ENCODE results near the gene F11R. TPM values are rescaled to one million over a fixed set of nuclear protein-coding genes. Genes with fewer than 3 reads are reported as not detected.
A peak's percentile ranks its signal among the peaks of the same experiment; 100 is the strongest.
"Not testable (repeated sequence)": the region's sequence is repeated elsewhere in the genome, so short reads cannot be mapped to it uniquely, and the experiment has no call there.

F11R gene
- total RNA-seq, 1 experiment from 2014 or later: 69.2 TPM

DNA sequence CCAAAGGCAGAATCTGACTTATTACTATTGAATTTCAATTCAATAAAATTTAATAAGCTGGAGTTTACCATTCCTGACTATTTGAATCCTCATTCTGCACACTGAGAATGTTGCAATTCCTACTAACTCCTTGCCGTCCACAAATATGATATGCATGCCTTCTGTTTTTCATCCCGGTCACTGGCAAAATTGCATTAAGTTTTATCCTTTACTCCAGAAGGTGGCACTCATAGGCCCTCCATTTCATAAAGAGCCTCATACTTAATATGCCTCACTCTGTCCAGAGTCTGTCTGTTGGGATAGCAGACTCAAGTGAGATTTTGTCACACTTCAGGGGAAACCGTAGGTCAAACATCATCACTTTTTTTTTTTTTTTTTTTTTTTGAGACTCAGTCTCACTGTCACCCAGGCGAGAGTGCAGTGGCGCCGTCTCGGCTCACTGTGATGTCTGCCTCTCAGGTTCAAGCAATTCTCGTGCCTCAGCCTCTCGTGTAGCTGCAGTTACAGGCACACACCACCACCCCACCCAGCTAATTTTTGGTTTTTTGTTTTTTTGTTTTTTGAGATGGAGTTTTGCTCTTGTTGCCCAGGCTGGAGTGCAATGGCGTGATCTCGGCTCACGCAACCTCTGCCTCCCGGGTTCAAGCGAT lies 27.3 kb downstream of the F11R start:
- no TSS peak for BruUV-seq (replicated peaks)
- no peak overlapping the region for H3K4me2 ChIP-seq (ENCODE audit: low read length)
- peaks cover 18% of the 10 kb centered on the region for H3F3A ChIP-seq (ENCODE audit: low read length, unreplicated experiment)
- H3K79me2 ChIP-seq (ENCODE audit: low read length): no peaks in the 10 kb centered on the region
- H3K27me3 ChIP-seq (ENCODE audit: low read length): no peaks in the 10 kb centered on the region
- H3K4me1 ChIP-seq (ENCODE audit: insufficient read depth, low read length): peaks cover 42% of the 10 kb centered on the region
- no peak overlapping the region for H3K4me3 ChIP-seq (ENCODE audit: low read length)
- H3K9me2 ChIP-seq (replicated peaks; ENCODE audit: low read length): no peaks in the 10 kb centered on the region
- no peaks in the 10 kb centered on the region for H3K9me3 ChIP-seq (ENCODE audit: low read length)
- DNase-seq (peak; percentile 78), ATAC-seq (peak; percentile 41)
- H3K9ac ChIP-seq (ENCODE audit: low read length): no peak overlapping the region
- H2AFZ ChIP-seq (ENCODE audit: low read length): no peak overlapping the region
- CTCF ChIA-PET: interaction anchor here (0.7 kb wide), 1 partner anchor 41 kb away, joined by 5 read pairs; no protein-coding TSS in a partner anchor
- POLR2A ChIA-PET (ENCODE audit: unreplicated experiment): no interaction called here
- intact Hi-C loops (cut with micrococcal nuclease): loop anchor here (1.0 kb wide), 3 partner anchors 52 to 147 kb away; partner anchors contain the start of gene USF1
- H3K36me3 ChIP-seq (ENCODE audit: low read depth, low read length): peaks cover 16% of the 10 kb centered on the region; the same call in 1 of the 2 replicates
- TF ChIP-seq EZH2phosphoT487 (IDR thresholded peaks at IDR 0.05; ENCODE audit: borderline replicate concordance, low read length): no peak
- TF ChIP-seq, protein P1, sequence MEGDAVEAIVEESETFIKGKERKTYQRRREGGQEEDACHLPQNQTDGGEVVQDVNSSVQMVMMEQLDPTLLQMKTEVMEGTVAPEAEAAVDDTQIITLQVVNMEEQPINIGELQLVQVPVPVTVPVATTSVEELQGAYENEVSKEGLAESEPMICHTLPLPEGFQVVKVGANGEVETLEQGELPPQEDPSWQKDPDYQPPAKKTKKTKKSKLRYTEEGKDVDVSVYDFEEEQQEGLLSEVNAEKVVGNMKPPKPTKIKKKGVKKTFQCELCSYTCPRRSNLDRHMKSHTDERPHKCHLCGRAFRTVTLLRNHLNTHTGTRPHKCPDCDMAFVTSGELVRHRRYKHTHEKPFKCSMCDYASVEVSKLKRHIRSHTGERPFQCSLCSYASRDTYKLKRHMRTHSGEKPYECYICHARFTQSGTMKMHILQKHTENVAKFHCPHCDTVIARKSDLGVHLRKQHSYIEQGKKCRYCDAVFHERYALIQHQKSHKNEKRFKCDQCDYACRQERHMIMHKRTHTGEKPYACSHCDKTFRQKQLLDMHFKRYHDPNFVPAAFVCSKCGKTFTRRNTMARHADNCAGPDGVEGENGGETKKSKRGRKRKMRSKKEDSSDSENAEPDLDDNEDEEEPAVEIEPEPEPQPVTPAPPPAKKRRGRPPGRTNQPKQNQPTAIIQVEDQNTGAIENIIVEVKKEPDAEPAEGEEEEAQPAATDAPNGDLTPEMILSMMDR (conservative IDR thresholded peaks at IDR 0.05; ENCODE audit: low read depth, low read length): peak; percentile 70
- TF ChIP-seq EZH2 (IDR thresholded peaks at IDR 0.05; ENCODE audit: low read length, unreplicated experiment): no peak
- no peaks in the 10 kb centered on the region for H4K20me1 ChIP-seq (ENCODE audit: low read length)
- H3K27ac ChIP-seq (ENCODE audit: low read length): no peak overlapping the region

DNA sequence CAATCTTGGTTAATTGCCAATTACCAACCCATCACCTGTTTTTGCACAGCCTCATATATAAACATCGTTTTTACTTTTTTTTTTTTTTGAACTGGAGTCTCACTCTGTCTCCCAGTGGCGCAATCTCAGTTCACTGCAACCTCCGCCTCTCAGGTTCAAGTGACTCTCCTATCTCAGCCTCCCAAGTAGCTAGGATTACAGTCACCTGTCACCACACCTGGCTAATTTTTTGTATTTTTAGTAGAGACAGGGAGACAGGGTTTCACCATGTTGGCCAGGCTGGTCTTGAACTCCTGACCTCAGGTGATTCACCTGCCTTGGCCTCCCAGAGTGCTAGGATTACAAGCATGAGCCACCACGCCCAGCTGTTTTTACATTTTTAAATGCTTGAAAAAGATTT lies 28.9 kb downstream of the F11R start:
- H3K27me3 ChIP-seq (ENCODE audit: low read length); H3K4me2 ChIP-seq (ENCODE audit: low read length); intact Hi-C loops (cut with micrococcal nuclease); DNase-seq; H3K4me3 ChIP-seq (ENCODE audit: low read length); H3K27ac ChIP-seq (ENCODE audit: low read length); H3K9me2 ChIP-seq (replicated peaks; ENCODE audit: low read length); H3K79me2 ChIP-seq (ENCODE audit: low read length); BruUV-seq (replicated peaks); H3K9ac ChIP-seq (ENCODE audit: low read length); ATAC-seq; H2AFZ ChIP-seq (ENCODE audit: low read length); H3K9me3 ChIP-seq (ENCODE audit: low read length); H4K20me1 ChIP-seq (ENCODE audit: low read length); POLR2A ChIA-PET (ENCODE audit: unreplicated experiment); H3K36me3 ChIP-seq (ENCODE audit: low read depth, low read length): not testable (repeated sequence)
- Histone ChIP-seq H3F3A (ENCODE audit: low read length, unreplicated experiment) (peaks cover 15% of the 10 kb centered on the region), H3K4me1 (ENCODE audit: insufficient read depth, low read length) (peaks cover 35% of the 10 kb centered on the region)
- CTCF ChIA-PET: interaction anchor here (0.7 kb wide), 1 partner anchor 20 kb away, joined by 3 read pairs; no protein-coding TSS in a partner anchor

DNA sequence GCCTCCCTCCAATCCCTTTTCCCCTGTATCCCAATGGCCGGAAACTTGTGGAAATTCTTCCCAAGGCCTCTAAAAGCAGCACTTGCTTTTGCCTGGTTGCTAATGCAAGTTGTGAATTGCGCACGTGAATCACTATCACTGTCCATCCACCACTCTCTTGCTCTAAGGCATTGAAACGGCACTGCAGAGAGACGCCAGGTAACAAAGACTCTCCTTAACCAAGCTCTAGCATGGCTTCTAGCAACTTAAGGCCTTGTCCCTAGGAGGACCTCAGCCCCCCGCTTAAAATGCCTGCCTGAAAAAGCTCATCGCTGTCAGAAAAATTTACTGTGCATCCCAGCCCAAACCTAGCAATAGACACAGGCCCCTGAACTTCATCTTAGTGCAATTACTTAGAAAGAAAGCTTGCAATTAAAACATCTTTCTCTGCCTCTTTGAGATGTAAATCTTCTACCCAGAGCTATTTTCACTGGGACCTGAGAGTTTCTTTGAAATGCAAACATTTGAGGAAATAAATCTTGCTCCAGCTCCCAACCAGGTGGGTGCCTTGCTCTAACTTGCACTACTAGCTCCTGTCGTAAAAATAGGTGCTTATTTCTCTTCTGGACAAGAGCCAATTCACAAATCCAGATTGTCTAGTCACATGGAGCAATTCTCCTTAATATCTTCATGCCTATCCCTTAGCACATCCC lies 33.4 kb downstream of the F11R start:
- CTCF ChIA-PET: no interaction called here
- DNase-seq: no peak
- H3K9me2 ChIP-seq (replicated peaks; ENCODE audit: low read length): no peaks in the 10 kb centered on the region
- no peaks in the 10 kb centered on the region for H3K27me3 ChIP-seq (ENCODE audit: low read length)
- H3K9me3 ChIP-seq (ENCODE audit: low read length): no peaks in the 10 kb centered on the region
- no peaks in the 10 kb centered on the region for H3K79me2 ChIP-seq (ENCODE audit: low read length)
- H3K9ac ChIP-seq (ENCODE audit: low read length): no peak overlapping the region
- POLR2A ChIA-PET (ENCODE audit: unreplicated experiment): interaction anchor here (0.6 kb wide), 2 partner anchors 10 to 214 kb away, joined by 3 to 4 read pairs; partner anchors contain the start of gene NDUFS2
- H3F3A ChIP-seq (ENCODE audit: low read length, unreplicated experiment): no peaks in the 10 kb centered on the region
- TF ChIP-seq EZH2 (IDR thresholded peaks at IDR 0.05; ENCODE audit: low read length, unreplicated experiment): no peak
- no peak for TF ChIP-seq EZH2phosphoT487 (IDR thresholded peaks at IDR 0.05; ENCODE audit: borderline replicate concordance, low read length)
- TF ChIP-seq, protein P1 (conservative IDR thresholded peaks at IDR 0.05; ENCODE audit: low read depth, low read length): no peak
- H4K20me1 ChIP-seq (ENCODE audit: low read length): no peaks in the 10 kb centered on the region
- H2AFZ ChIP-seq (ENCODE audit: low read length): no peak overlapping the region
- H3K27ac ChIP-seq (ENCODE audit: low read length): no peak overlapping the region
- no TSS peak for BruUV-seq (replicated peaks)
- peaks cover 9% of the 10 kb centered on the region; the same call in 1 of the 2 replicates for H3K4me1 ChIP-seq (ENCODE audit: insufficient read depth, low read length)
- ATAC-seq: no peak
- no peaks in the 10 kb centered on the region for H3K36me3 ChIP-seq (ENCODE audit: low read depth, low read length)
- H3K4me3 ChIP-seq (ENCODE audit: low read length): no peak overlapping the region
- intact Hi-C loops (cut with micrococcal nuclease): no loop called here
- H3K4me2 ChIP-seq (ENCODE audit: low read length): no peak overlapping the region
